Skeletal muscle tissue (tissue), 4 donors: ENCODE data around the gene TCF7L2. TPM values are rescaled to one million over a fixed set of nuclear protein-coding genes. Genes with fewer than 3 reads are reported as not detected.

ENCODE experiments used
- H3K27ac ChIP-seq: one replicate; pipeline ENCODE4 v1.7.0; 2013; ENCODE audit warnings: mild to moderate bottlenecking, low read depth, low read length, inconsistent platforms
- H3K27me3 ChIP-seq, 3 donors: one replicate each; pipeline ENCODE4 v1.7.0; 2013; ENCODE audit warnings: low read length in 3 of 3; ENCODE audit not compliant: control insufficient read depth in 3 of 3, insufficient read depth in 3 of 3
- H3K36me3 ChIP-seq, 3 donors: one replicate each; pipeline ENCODE4 v1.7.0; 2013; ENCODE audit warnings: low read length in 3 of 3; ENCODE audit not compliant: control insufficient read depth in 3 of 3, insufficient read depth in 3 of 3
- H3K4me1 ChIP-seq, 3 donors: one replicate each; pipeline ENCODE4 v1.7.0; 2013; ENCODE audit warnings: low read length in 3 of 3, mild to moderate bottlenecking in 3 of 3; ENCODE audit not compliant: control insufficient read depth in 3 of 3, insufficient read depth in 3 of 3
- H3K4me3 ChIP-seq, 3 donors: one replicate each; pipeline ENCODE4 v1.7.0; 2013; ENCODE audit warnings: low read length in 3 of 3
- H3K9ac ChIP-seq, 3 donors: one replicate each; pipeline ENCODE4 v1.7.0; 2013; ENCODE audit warnings: low read length in 3 of 3, mild to moderate bottlenecking in 3 of 3, moderate library complexity in 2 of 3, low read depth in 1 of 3
- H3K9me3 ChIP-seq, 3 donors: one replicate each; pipeline ENCODE4 v1.7.0; 2013; ENCODE audit warnings: low read length in 3 of 3; ENCODE audit not compliant: control insufficient read depth in 3 of 3
- total RNA-seq: library from RNA; depleted of rRNA; stranded (reverse); fragments of >200 nt; gene quantifications from one replicate; pipeline ENCODE4 v1.2.3, GENCODE V29; 2014
- donor health status: Osteomylitis.

TCF7L2 gene
- total RNA-seq, 1 donor from 2014 or later: 33.9 TPM

- no peaks in the 10 kb centered on the region for H3K27me3 ChIP-seq
- no peaks in the 10 kb centered on the region for H3K36me3 ChIP-seq
- no peak overlapping the region for H3K9ac ChIP-seq
- peaks cover 7 to 13% (median 7%) of the 10 kb centered on the region in 3 donors for H3K4me1 ChIP-seq
- H3K4me3 ChIP-seq: no peak overlapping the region
- no peak overlapping the region for H3K27ac ChIP-seq
- no peaks in the 10 kb centered on the region for H3K9me3 ChIP-seq
Measured at GRCh38 chr10:112977426-112977898, 27.4 kb downstream of the TCF7L2 start.

GRCh38 chr10:112979927-112980326 is 29.9 kb downstream of the TCF7L2 start:
- Histone ChIP-seq H3K27ac (no peak overlapping the region), H3K4me3 (no peak overlapping the region), H3K9ac (no peak overlapping the region), H3K36me3 (no peaks in the 10 kb centered on the region), H3K9me3 (no peaks in the 10 kb centered on the region), H3K27me3 (no peaks in the 10 kb centered on the region), H3K4me1 (peaks cover 0 to 5% (median 2%) of the 10 kb centered on the region in 3 donors)

- Histone ChIP-seq H3K27me3 (no peaks in the 10 kb centered on the region), H3K36me3 (no peaks in the 10 kb centered on the region), H3K9me3 (no peaks in the 10 kb centered on the region), H3K9ac (no peak overlapping the region), H3K4me3 (no peak overlapping the region), H3K4me1 (peaks cover 0 to 5% (median 2%) of the 10 kb centered on the region in 3 donors), H3K27ac (no peak overlapping the region)
Measured at GRCh38 chr10:112980937-112981336, 30.9 kb downstream of the TCF7L2 start.

- no peak overlapping the region for H3K27ac ChIP-seq
Measured at GRCh38 chr10:112981553-112981952, 31.5 kb downstream of the TCF7L2 start.

GRCh38 chr10:112983444-112984056 is 33.5 kb downstream of the TCF7L2 start:
- Histone ChIP-seq H3K4me3 (no peak overlapping the region), H3K9ac (no peak overlapping the region), H3K36me3 (no peaks in the 10 kb centered on the region), H3K27me3 (no peaks in the 10 kb centered on the region), H3K27ac (no peak overlapping the region), H3K4me1 (peaks cover 3 to 9% (median 7%) of the 10 kb centered on the region in 3 donors), H3K9me3 (no peaks in the 10 kb centered on the region)

More at GRCh38 chr10:112981553-112981952, 31.5 kb downstream of the TCF7L2 start:
- Histone ChIP-seq H3K9ac (no peak overlapping the region), H3K27me3 (no peaks in the 10 kb centered on the region), H3K9me3 (no peaks in the 10 kb centered on the region), H3K4me3 (no peak overlapping the region), H3K36me3 (no peaks in the 10 kb centered on the region), H3K4me1 (peaks cover 2 to 3% (median 3%) of the 10 kb centered on the region in 3 donors)

GRCh38 chr10:112984756-112985155 is 34.7 kb downstream of the TCF7L2 start:
- Histone ChIP-seq H3K4me1 (peaks cover 3 to 11% (median 9%) of the 10 kb centered on the region in 3 donors), H3K27ac (no peak overlapping the region)

GRCh38 chr10:112985690-112986543 is 35.9 kb downstream of the TCF7L2 start:
- peaks cover 3 to 11% (median 9%) of the 10 kb centered on the region in 3 donors for H3K4me1 ChIP-seq
- no peak overlapping the region for H3K27ac ChIP-seq

More at GRCh38 chr10:112984756-112985155, 34.7 kb downstream of the TCF7L2 start:
- H3K9me3 ChIP-seq: no peaks in the 10 kb centered on the region
- no peaks in the 10 kb centered on the region for H3K27me3 ChIP-seq
- no peak overlapping the region for H3K9ac ChIP-seq
- H3K36me3 ChIP-seq: no peaks in the 10 kb centered on the region
- H3K4me3 ChIP-seq: no peak overlapping the region

GRCh38 chr10:112986544-112987190 is 36.6 kb downstream of the TCF7L2 start:
- Histone ChIP-seq H3K9ac (no peak overlapping the region), H3K4me3 (no peak overlapping the region)

More at GRCh38 chr10:112985690-112986543, 35.9 kb downstream of the TCF7L2 start:
- Histone ChIP-seq H3K4me3 (no peak overlapping the region), H3K9ac (no peak overlapping the region), H3K27me3 (no peaks in the 10 kb centered on the region), H3K36me3 (no peaks in the 10 kb centered on the region), H3K9me3 (no peaks in the 10 kb centered on the region)

GRCh38 chr10:112988839-112989406 is 38.9 kb downstream of the TCF7L2 start:
- Histone ChIP-seq H3K4me3 (no peak overlapping the region), H3K27ac (no peak overlapping the region), H3K9me3 (no peaks in the 10 kb centered on the region), H3K27me3 (no peaks in the 10 kb centered on the region), H3K9ac (no peak overlapping the region), H3K36me3 (no peaks in the 10 kb centered on the region), H3K4me1 (peaks cover 3 to 11% (median 7%) of the 10 kb centered on the region in 3 donors)

More at GRCh38 chr10:112986544-112987190, 36.6 kb downstream of the TCF7L2 start:
- H3K27ac ChIP-seq: no peak overlapping the region
- no peaks in the 10 kb centered on the region for H3K36me3 ChIP-seq
- H3K4me1 ChIP-seq: peaks cover 3 to 11% (median 9%) of the 10 kb centered on the region in 3 donors
- no peaks in the 10 kb centered on the region for H3K27me3 ChIP-seq
- no peaks in the 10 kb centered on the region for H3K9me3 ChIP-seq
